H1 (cell line): ENCODE data around the gene AAK1. TPM values are rescaled to one million over a fixed set of nuclear protein-coding genes. Genes with fewer than 3 reads are reported as not detected.

Experiments
- CTCF ChIA-PET: fragments of 300-600 bp; sonication (Branson Sonifier 250); formaldehyde crosslinking; loops from one replicate; lab custom pipeline; 2021; ENCODE audit not compliant: partially characterized antibody; lab: Charles Lee
- POLR2A ChIA-PET: fragments of 300-600 bp; sonication (Branson Sonifier 250); formaldehyde crosslinking; loops from one replicate; lab custom pipeline; 2021; ENCODE audit warnings: inconsistent platforms; ENCODE audit not compliant: partially characterized antibody; lab: Charles Lee
- DNase-seq, 2 experiments: peaks; one replicate each; pipeline versions ENCODE4 v3.0.0 to v3.0.0-alpha.2; 2010 to 2022; ENCODE audit warnings: low spot score in 2 of 2, low read depth in 1 of 2, mixed read lengths in 1 of 2
- FAIRE-seq: peaks from 2 replicates; lab custom pipeline; 2011; peaks lifted over from hg19 to GRCh38; lab: Jason Lieb, UNC
- H2AFZ ChIP-seq: 2 replicates; pipeline ENCODE4 v1.8.1; 2012; ENCODE audit warnings: low read length, inconsistent platforms
- H2AK5ac ChIP-seq: 2 replicates; pipeline ENCODE4 v1.6.1; 2013; ENCODE audit warnings: low read depth, low read length
- H2BK120ac ChIP-seq: replicated peaks from 2 replicates; pipeline ENCODE3; 2013; ENCODE audit warnings: low read depth, low read length, inconsistent platforms
- H2BK12ac ChIP-seq: 2 replicates; pipeline ENCODE4 v1.6.1; 2013; ENCODE audit warnings: low read depth, low read length
- H2BK15ac ChIP-seq: 2 replicates; pipeline ENCODE4 v1.6.1; 2013; ENCODE audit warnings: low read length
- H2BK20ac ChIP-seq: 2 replicates; pipeline ENCODE4 v1.6.1; 2013; ENCODE audit warnings: low read length
- H2BK5ac ChIP-seq: 2 replicates; pipeline ENCODE4 v1.6.1; 2013; ENCODE audit warnings: low read depth, low read length
- H3K14ac ChIP-seq: 2 replicates; pipeline ENCODE4 v1.6.1; 2013; ENCODE audit warnings: inconsistent platforms; ENCODE audit not compliant: insufficient read length
- H3K18ac ChIP-seq: 2 replicates; pipeline ENCODE4 v1.6.1; 2013; ENCODE audit warnings: low read length; ENCODE audit errors: extremely low read depth
- H3K23ac ChIP-seq: 2 replicates; pipeline ENCODE4 v1.6.1; 2013; ENCODE audit warnings: inconsistent platforms; ENCODE audit not compliant: insufficient read length
- H3K23me2 ChIP-seq: 2 replicates; pipeline ENCODE4 v1.6.1; 2013; ENCODE audit warnings: low read depth, low read length
- H3K27ac ChIP-seq: 2 replicates; pipeline ENCODE4 v1.6.1; 2011; ENCODE audit warnings: low read depth, low read length, inconsistent platforms
- H3K27me3 ChIP-seq, 4 experiments: replicated peaks in 1 of 4; 1 replicate in 1 of 4; 2 replicates in 3 of 4; pipeline versions ENCODE4 v1.6.1 to v1.8.1; 2011 to 2013; ENCODE audit warnings: low read length in 3 of 4, mild to moderate bottlenecking in 3 of 4, inconsistent platforms in 2 of 4, mixed read lengths in 2 of 4, moderate library complexity in 1 of 4; ENCODE audit not compliant: control insufficient read depth in 3 of 4, insufficient read depth in 3 of 4; ENCODE audit errors: extremely low read depth in 1 of 4
- H3K36me3 ChIP-seq, 4 experiments: 2 replicates each; pipeline versions ENCODE4 v1.6.1 to v1.8.1; 2011 to 2013; ENCODE audit warnings: mild to moderate bottlenecking in 4 of 4, low read length in 3 of 4, moderate library complexity in 2 of 4, control low read depth in 1 of 4, inconsistent platforms in 1 of 4; ENCODE audit not compliant: insufficient read depth in 4 of 4, control insufficient read depth in 2 of 4
- H3K4ac ChIP-seq: replicated peaks from 2 replicates; pipeline ENCODE3; 2013; ENCODE audit warnings: low read length, low read depth, mixed read lengths, inconsistent platforms; ENCODE audit not compliant: insufficient read length
- H3K4me1 ChIP-seq, 4 experiments: replicated peaks in 1 of 4; 1 replicate in 1 of 4; 2 replicates in 3 of 4; pipeline versions ENCODE4 v1.6.1 to v1.8.1; 2011 to 2013; ENCODE audit warnings: low read length in 3 of 4, inconsistent platforms in 2 of 4, mixed read lengths in 1 of 4; ENCODE audit not compliant: insufficient read depth in 4 of 4, control insufficient read depth in 3 of 4
- H3K4me2 ChIP-seq, 2 experiments: 2 replicates each; pipeline versions ENCODE4 v1.6.1 to v1.8.1; 2011 to 2013; ENCODE audit warnings: low read depth in 2 of 2, low read length in 2 of 2, control low read depth in 1 of 2, inconsistent platforms in 1 of 2, mild to moderate bottlenecking in 1 of 2; ENCODE audit not compliant: insufficient read depth in 1 of 2
- H3K4me3 ChIP-seq, 4 experiments: fragments of 200-600, 300-600 bp in 1 of 4; sonication (generic), shearing (Covaris generic), sonication (Bioruptor Twin) in 1 of 4; 2 replicates each; pipeline versions ENCODE4 v1.5.1 to v1.8.1; 2011 to 2016; ENCODE audit warnings: low read length in 4 of 4, low read depth in 3 of 4, control low read depth in 2 of 4, inconsistent platforms in 2 of 4, mild to moderate bottlenecking in 2 of 4, mixed read lengths in 1 of 4, moderate library complexity in 1 of 4; ENCODE audit not compliant: insufficient read depth in 2 of 4; ENCODE audit errors: extremely low read depth in 1 of 4
- H3K56ac ChIP-seq: replicated peaks from 2 replicates; pipeline ENCODE3; 2013; ENCODE audit warnings: low read depth, mild to moderate bottlenecking, mixed read lengths, low read length, inconsistent platforms; ENCODE audit not compliant: insufficient read length
- H3K79me1 ChIP-seq: 2 replicates; pipeline ENCODE4 v1.6.1; 2013; ENCODE audit warnings: low read depth, low read length, control low read depth
- H3K79me2 ChIP-seq, 2 experiments: 2 replicates each; pipeline versions ENCODE4 v1.6.1 to v1.8.1; 2012 to 2013; ENCODE audit warnings: low read length in 2 of 2, mild to moderate bottlenecking in 2 of 2, inconsistent platforms in 1 of 2; ENCODE audit not compliant: insufficient read depth in 2 of 2, control insufficient read depth in 1 of 2
- H3K9ac ChIP-seq, 4 experiments: replicated peaks in 1 of 4; 1 replicate in 1 of 4; 2 replicates in 3 of 4; pipeline versions ENCODE4 v1.6.1 to v1.8.1; 2011 to 2013; ENCODE audit warnings: low read depth in 3 of 4, low read length in 3 of 4, control low read depth in 2 of 4, mild to moderate bottlenecking in 2 of 4, moderate library complexity in 2 of 4, inconsistent platforms in 1 of 4; ENCODE audit errors: extremely low read depth in 1 of 4
- H3K9me3 ChIP-seq, 2 experiments: 2 replicates each; pipeline versions ENCODE4 v1.6.1 to v1.8.1; 2012 to 2013; ENCODE audit warnings: mild to moderate bottlenecking in 2 of 2, moderate library complexity in 2 of 2, control low read depth in 1 of 2, inconsistent platforms in 1 of 2, low read depth in 1 of 2, low read length in 1 of 2, mixed read lengths in 1 of 2; ENCODE audit not compliant: insufficient read depth in 2 of 2
- H4K20me1 ChIP-seq, 2 experiments: replicated peaks in 1 of 2; 2 replicates each; pipeline versions ENCODE3 to v1.8.1; 2011 to 2013; ENCODE audit warnings: inconsistent platforms in 2 of 2, low read length in 2 of 2, mild to moderate bottlenecking in 1 of 2; ENCODE audit not compliant: insufficient read depth in 2 of 2, control insufficient read depth in 1 of 2
- H4K5ac ChIP-seq: 2 replicates; pipeline ENCODE4 v1.6.1; 2013; ENCODE audit warnings: low read length, low read depth, mixed read lengths, inconsistent platforms; ENCODE audit not compliant: insufficient read length
- H4K8ac ChIP-seq: 2 replicates; pipeline ENCODE4 v1.8.0; 2013; ENCODE audit warnings: mild to moderate bottlenecking, moderate library complexity, low read length, inconsistent platforms; ENCODE audit not compliant: insufficient read depth; ENCODE audit errors: extremely low read depth
- H4K91ac ChIP-seq: replicated peaks from 2 replicates; pipeline ENCODE3; 2013; ENCODE audit warnings: low read length, mixed read lengths, inconsistent platforms; ENCODE audit not compliant: insufficient read length
- CHD2 ChIP-seq: IDR thresholded peaks from 2 replicates; pipeline ENCODE4 v1.6.1; 2012; ENCODE audit warnings: low read length, improper control_type of control experiment
- CTBP2 ChIP-seq: IDR thresholded peaks from 2 replicates; pipeline ENCODE4 v1.7.0; 2011; ENCODE audit warnings: borderline replicate concordance, mild to moderate bottlenecking, moderate library complexity, mixed read lengths, low read length; ENCODE audit not compliant: insufficient read depth, insufficient read length
- NANOG ChIP-seq: IDR thresholded peaks from 2 replicates; pipeline ENCODE4 v1.6.1; 2011; ENCODE audit warnings: low read length, low read depth, mild to moderate bottlenecking, inconsistent platforms; ENCODE audit not compliant: insufficient read depth, poor library complexity, severe bottlenecking
- NRF1 ChIP-seq: IDR thresholded peaks from 2 replicates; pipeline ENCODE4 v1.6.1; 2011; ENCODE audit warnings: mild to moderate bottlenecking, low read depth, low read length, improper control_type of control experiment
- RFX5 ChIP-seq: IDR thresholded peaks from 2 replicates; pipeline ENCODE4 v1.6.1; 2011; ENCODE audit warnings: low read depth, low read length, improper control_type of control experiment, borderline replicate concordance
- SAP30 ChIP-seq: fragments of 300-600 bp; sonication (generic); IDR thresholded peaks from 2 replicates; pipeline ENCODE4 v1.7.1; 2012; ENCODE audit warnings: low read length, moderate library complexity, mild to moderate bottlenecking, inconsistent platforms; ENCODE audit not compliant: insufficient read depth, insufficient replicate concordance
- WGBS, 2 experiments: shearing (Covaris generic) in 1 of 2; methylation state at CpG; one replicate each; pipeline versions ENCODE4 v1.1.6 to v1.1.7; 2013 to 2015; ENCODE audit warnings: low lambda C conversion rate in 2 of 2, mixed read lengths in 2 of 2, inconsistent platforms in 1 of 2, low coverage in 1 of 2, missing lambda C conversion rate in 1 of 2; ENCODE audit not compliant: insufficient replicate concordance in 2 of 2, insufficient coverage in 1 of 2, insufficient read length in 1 of 2; ENCODE audit errors: extremely low coverage in 1 of 2, missing lambda C conversion rate in 1 of 2; 5-methylcytosine and 5-hydroxymethylcytosine counted together
- polyA plus RNA-seq, 7 experiments: library from polyadenylated mRNA; depleted of rRNA in 3 of 7; stranded (reverse) in 5 of 7; unstranded in 2 of 7; fragments of >200 nt in 5 of 7; fragments of 200-250 nt in 2 of 7; gene quantifications; 1 replicate in 5 of 7; 2 replicates in 1 of 7; 4 replicates in 1 of 7; pipeline versions ENCODE4 v1.2.1 to v1.2.3, GENCODE V29; 2011 to 2013; ENCODE audit warnings: missing spikeins in 2 of 7, mixed read lengths in 2 of 7
- total RNA-seq: library from RNA; stranded (reverse); fragmentation: NEBNext Ultra II Directional; extraction: Animal tissue kit (Norgen Biotek cat#: 25700); gene quantifications from 2 replicates; pipeline ENCODE4 v1.2.1, GENCODE V29; 2021

The AAK1 gene
- total and polyA plus RNA-seq, 2 of the 8 experiments (the other 6 are each of a cell fraction or from before 2014, with no cell fraction given) = 10.0 to 40.5 TPM

- Histone ChIP-seq H4K8ac (no peak overlapping the region), H2BK20ac (no peak overlapping the region), H3K79me1 (no peaks in the 10 kb centered on the region; the same call in 1 of the 2 replicates), H3K27ac (no peak overlapping the region), H3K56ac (no peak overlapping the region), H3K4me1 (peaks cover 3 to 27% (median 9%) of the 10 kb centered on the region in 4 experiments; a peak in 5 of 7 replicates), H4K91ac (no peak overlapping the region), H3K9me3 (no peaks in the 10 kb centered on the region), H2AK5ac (no peak overlapping the region), H3K4ac (no peak overlapping the region), H2BK5ac (no peak overlapping the region), H2BK15ac (no peak overlapping the region), H3K36me3 (no peaks in the 10 kb centered on the region), H2AFZ (no peak overlapping the region), H3K18ac (no peak overlapping the region), H3K4me3 (no peak overlapping the region), H3K23ac (no peak overlapping the region), H2BK12ac (no peak overlapping the region), H4K20me1 (no peaks in the 10 kb centered on the region), H4K5ac (no peak overlapping the region), H3K23me2 (no peaks in the 10 kb centered on the region), H3K9ac (no peak overlapping the region), H3K14ac (no peak overlapping the region), H2BK120ac (no peak overlapping the region), H3K4me2 (no peak overlapping the region), H3K79me2 (peaks cover 0 to 32% of the 10 kb centered on the region in 2 experiments; a peak in 2 of 4 replicates), H3K27me3 (no peaks in the 10 kb centered on the region)
- ChIA-PET CTCF (interaction anchor here (0.6 to 4.2 kb wide), 4 partner anchors 11 to 152 kb away, joined by 3 to 39 read pairs (median 4); no protein-coding TSS in a partner anchor), POLR2A (interaction anchor here (1.0 kb wide), 1 partner anchor 25 kb away, joined by 3 read pairs; no protein-coding TSS in a partner anchor)
- TF ChIP-seq NANOG (no peak), CTBP2 (no peak), RFX5 (no peak), SAP30 (no peak), NRF1 (no peak), CHD2 (no peak)
- FAIRE-seq (no peak), DNase-seq (no peak)
- 95% methylated on average over 3 of the region's 3 CpGs; no CpG with 5 or more reads in 1 of the 2 experiments for WGBS, 2 experiments
Observed at GRCh38 chr2:69579536-69579935, 64.0 kb downstream of the AAK1 start.
